SU-DHL-6 (cell line): ENCODE measurements around the gene SDC1.

Source experiments
- H2AFZ ChIP-seq: fragments of 200-600 bp; sonication (generic); 2 replicates; pipeline ENCODE4 v1.6.1; 2014; ENCODE audit warnings: low read depth, mild to moderate bottlenecking, moderate library complexity, mixed read lengths, antibody characterized with exemption, low read length; ENCODE audit not compliant: severe bottlenecking
- H3F3A ChIP-seq: fragments of 200-600 bp; shearing (Covaris generic); 2 replicates; pipeline ENCODE4 v1.6.0; 2016; ENCODE audit warnings: antibody characterized with exemption, mild to moderate bottlenecking; ENCODE audit not compliant: insufficient read depth
- H3K27ac ChIP-seq: fragments of 200-600 bp; sonication (generic); 2 replicates; pipeline ENCODE4 v1.5.1; 2016; ENCODE audit warnings: low read depth, mild to moderate bottlenecking, low read length, moderate library complexity, mixed read lengths
- H3K27me3 ChIP-seq: fragments of 200-600 bp; sonication (generic), shearing (Covaris generic); 2 replicates; pipeline ENCODE4 v1.6.0; 2014; ENCODE audit warnings: mild to moderate bottlenecking, low read length
- H3K36me3 ChIP-seq: fragments of 200-600 bp; sonication (generic); 2 replicates; pipeline ENCODE4 v1.6.1; 2014; ENCODE audit warnings: mild to moderate bottlenecking, low read length, mixed read lengths
- H3K4me2 ChIP-seq: fragments of 300-600, 200-600 bp; shearing (Covaris generic), sonication (generic); 2 replicates; pipeline ENCODE4 v1.6.0; 2014; ENCODE audit warnings: low read length, low read depth, mild to moderate bottlenecking; ENCODE audit not compliant: poor library complexity, severe bottlenecking
- H3K4me3 ChIP-seq: fragments of 200-600 bp; sonication (generic); 2 replicates; pipeline ENCODE4 v1.5.1; 2014; ENCODE audit warnings: antibody characterized with exemption, low read length, mild to moderate bottlenecking, mixed read lengths; ENCODE audit not compliant: insufficient read depth, poor library complexity, severe bottlenecking
- H3K79me2 ChIP-seq: fragments of 200-600 bp; sonication (generic); 2 replicates; pipeline ENCODE4 v1.6.1; 2014; ENCODE audit warnings: mild to moderate bottlenecking, low read length, moderate library complexity; ENCODE audit not compliant: insufficient read depth
- H3K9ac ChIP-seq: fragments of 200-600 bp; sonication (generic); 2 replicates; pipeline ENCODE4 v1.7.0; 2014; ENCODE audit warnings: mild to moderate bottlenecking, low read length
- H3K9me2 ChIP-seq: fragments of 200-600 bp; sonication (generic); replicated peaks from 2 replicates; pipeline ENCODE4 v1.6.1; 2014; ENCODE audit warnings: low read length; ENCODE audit not compliant: insufficient read depth
- H3K9me3 ChIP-seq: fragments of 200-600 bp; sonication (generic); 2 replicates; pipeline ENCODE4 v1.6.1; 2014; ENCODE audit warnings: low read length, mixed read lengths; ENCODE audit not compliant: insufficient read depth
- H4K20me1 ChIP-seq: fragments of 200-600 bp; sonication (generic); 2 replicates; pipeline ENCODE4 v1.6.1; 2014; ENCODE audit warnings: low read depth, mild to moderate bottlenecking, antibody characterized with exemption, low read length, moderate library complexity, mixed read lengths
- CTCF ChIP-seq: fragments of 200-600 bp; sonication (generic); IDR thresholded peaks from one replicate; pipeline ENCODE4 v1.5.1; 2017; ENCODE audit warnings: antibody characterized with exemption, mild to moderate bottlenecking, low read length, moderate library complexity; ENCODE audit not compliant: insufficient read depth, poor library complexity, severe bottlenecking
- EZH2phosphoT487 ChIP-seq: fragments of 200-600 bp; sonication (generic), shearing (Covaris generic); conservative IDR thresholded peaks from 2 replicates; pipeline ENCODE4 v1.6.1; 2018; ENCODE audit warnings: mild to moderate bottlenecking, antibody characterized with exemption, low read length, moderate library complexity, mixed read lengths

The SDC1 gene

GRCh38 chr2:20217041-20217970 is 7.6 kb downstream of the SDC1 start:
- H3K4me2 ChIP-seq: no peak overlapping the region
- H3K9me3 ChIP-seq: no peaks in the 10 kb centered on the region
- no peaks in the 10 kb centered on the region for H3K9me2 ChIP-seq
- H3K79me2 ChIP-seq: no peaks in the 10 kb centered on the region
- H3K27me3 ChIP-seq: no peaks in the 10 kb centered on the region
- H2AFZ ChIP-seq: no peak overlapping the region
- H3K36me3 ChIP-seq: no peaks in the 10 kb centered on the region
- no peaks in the 10 kb centered on the region for H4K20me1 ChIP-seq
- no peaks in the 10 kb centered on the region for H3F3A ChIP-seq
- H3K27ac ChIP-seq: no peak overlapping the region
- TF ChIP-seq CTCF (no peak), EZH2phosphoT487 (no peak)
- H3K9ac ChIP-seq: no peak overlapping the region
- no peak overlapping the region for H3K4me3 ChIP-seq

GRCh38 chr2:20216130-20217025 is 8.6 kb downstream of the SDC1 start:
- Histone ChIP-seq H3K79me2 (no peaks in the 10 kb centered on the region), H3K36me3 (no peaks in the 10 kb centered on the region), H2AFZ (no peak overlapping the region), H3K4me2 (no peak overlapping the region), H3K9ac (no peak overlapping the region), H3K27ac (no peak overlapping the region), H4K20me1 (no peaks in the 10 kb centered on the region), H3F3A (no peaks in the 10 kb centered on the region), H3K27me3 (no peaks in the 10 kb centered on the region), H3K9me2 (no peaks in the 10 kb centered on the region), H3K9me3 (no peaks in the 10 kb centered on the region), H3K4me3 (no peak overlapping the region)
- TF ChIP-seq EZH2phosphoT487: no peak
- TF ChIP-seq CTCF: no peak

DNA sequence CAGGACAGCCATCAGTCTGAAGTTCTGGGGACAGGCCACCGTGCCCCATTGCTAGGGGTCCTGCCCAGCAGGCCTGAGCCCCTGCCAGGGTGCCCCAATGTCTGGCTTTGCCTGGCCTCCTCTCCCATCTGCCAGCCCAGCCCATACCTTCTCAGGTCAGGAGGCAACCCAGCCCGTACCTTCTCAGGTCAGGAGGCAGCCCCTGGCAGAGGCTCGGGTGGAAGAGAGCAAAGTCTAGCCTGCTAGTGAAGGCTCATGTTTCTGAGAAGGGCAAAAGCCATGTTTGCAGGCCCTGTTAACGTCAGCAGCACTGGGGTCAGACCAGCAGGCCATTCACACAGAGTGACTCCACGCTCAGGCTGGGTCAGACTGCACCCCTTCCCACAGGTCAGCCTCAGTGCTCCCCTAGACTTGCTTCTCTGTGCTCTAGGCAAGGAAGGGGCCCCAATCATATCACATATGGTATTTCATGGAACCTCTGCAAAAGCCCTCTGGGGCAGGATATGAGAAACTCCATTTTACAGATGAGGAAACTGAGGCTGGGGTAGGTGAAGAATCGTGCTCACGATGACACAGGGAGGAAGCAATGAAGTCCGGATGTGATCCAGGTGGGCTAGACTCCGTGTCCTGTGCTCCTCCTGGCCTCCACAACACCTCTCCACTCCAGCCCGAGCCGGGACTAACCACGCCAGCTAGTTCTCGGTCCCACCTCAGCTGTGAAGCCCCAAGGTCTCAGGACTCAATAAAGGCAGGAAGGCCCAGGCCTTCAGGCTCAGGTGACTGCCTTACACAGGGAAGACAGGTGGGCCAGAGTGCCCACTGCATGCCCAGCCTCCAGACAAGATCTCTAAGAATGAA is 9.5 kb downstream of the SDC1 start:
- Histone ChIP-seq H3K79me2 (no peaks in the 10 kb centered on the region), H3K9me2 (no peaks in the 10 kb centered on the region), H3K36me3 (no peaks in the 10 kb centered on the region), H3K9ac (no peak overlapping the region), H3K4me3 (no peak overlapping the region), H3K27me3 (no peaks in the 10 kb centered on the region), H3K4me2 (no peak overlapping the region), H3K9me3 (no peaks in the 10 kb centered on the region), H3K27ac (no peak overlapping the region), H4K20me1 (no peaks in the 10 kb centered on the region), H3F3A (no peaks in the 10 kb centered on the region), H2AFZ (no peak overlapping the region)
- TF ChIP-seq CTCF (no peak), EZH2phosphoT487 (no peak)
